Mesenteric fat pad (tissue), 1 donor: ENCODE measurements around the gene SYTL4. TPM values are rescaled to one million over a fixed set of nuclear protein-coding genes. Genes with fewer than 3 reads are reported as not detected.

Source experiments
- DNase-seq: peaks from one replicate; pipeline ENCODE4 v3.0.0-alpha.2; 2020; ENCODE audit warnings: low spot score
- total RNA-seq: library from RNA; stranded (reverse); fragmentation: NEBNext Ultra II Directional; extraction: Animal tissue kit (Norgen Biotek cat#: 25700); gene quantifications from one replicate; pipeline ENCODE4 v1.2.1, GENCODE V29; 2021
- donor health status: DM: yes; HTN: yes; CAD: no.

Gene SYTL4
- total RNA-seq, 1 donor from 2014 or later = 12.3 TPM

DNA sequence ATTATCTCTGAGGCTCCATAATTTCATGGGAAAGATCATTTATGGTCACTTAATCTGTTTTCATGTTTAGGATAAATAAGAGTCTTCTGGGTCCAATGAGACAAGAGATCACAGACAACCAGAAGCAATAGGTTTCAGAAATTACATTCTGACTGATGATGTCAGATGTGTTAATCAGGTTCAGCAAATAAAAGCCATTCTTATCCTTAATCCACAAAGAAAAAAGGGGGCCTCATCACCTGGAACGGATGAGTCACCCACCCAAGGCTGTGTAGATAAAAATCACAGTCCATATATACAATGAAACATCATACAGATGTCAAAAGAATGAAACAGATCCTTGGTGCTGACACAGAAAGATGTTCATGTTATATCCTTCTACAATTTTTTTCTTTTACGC, 36.6 kb downstream of the SYTL4 start:
- DNase-seq = no peak

DNA sequence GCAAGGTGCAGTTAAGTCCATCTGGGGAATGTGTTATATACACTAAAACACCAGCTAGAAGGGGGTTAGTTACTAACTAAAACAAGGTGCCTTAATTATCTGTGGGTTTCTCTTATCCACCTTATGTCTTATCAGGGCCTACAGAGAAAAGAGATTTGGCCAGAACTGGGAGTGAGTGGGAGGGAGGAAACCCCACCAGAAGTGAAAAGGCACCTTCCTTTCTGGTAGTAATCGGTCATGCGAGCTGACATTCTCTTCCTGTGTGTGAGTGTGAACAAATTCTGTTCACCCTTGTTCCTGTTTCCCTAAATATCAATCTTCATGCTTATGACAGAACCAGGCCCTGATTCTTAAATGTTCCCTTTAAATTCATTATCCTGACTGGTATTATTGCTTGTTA, 44.4 kb downstream of the SYTL4 start:
- no peak for DNase-seq

DNA sequence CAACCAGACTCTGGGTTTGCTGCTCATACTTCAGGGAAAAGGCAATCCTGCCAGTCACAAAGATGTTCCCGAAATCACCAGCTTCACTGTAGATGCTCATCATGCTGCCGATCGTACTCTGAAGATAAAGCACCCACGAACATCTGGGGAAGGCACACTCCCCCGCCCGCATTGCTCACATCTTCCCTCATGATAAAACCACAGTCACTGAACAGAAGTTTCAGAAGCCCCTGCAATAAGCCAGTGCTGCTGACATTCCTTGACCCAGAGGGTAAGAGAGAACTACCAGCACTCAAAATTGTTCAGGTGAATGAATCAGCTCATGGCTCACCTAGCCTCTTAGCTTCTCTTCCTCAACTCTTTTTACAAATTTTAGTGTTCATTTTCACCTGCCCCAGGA, 44.8 kb downstream of the SYTL4 start:
- no peak for DNase-seq

DNA sequence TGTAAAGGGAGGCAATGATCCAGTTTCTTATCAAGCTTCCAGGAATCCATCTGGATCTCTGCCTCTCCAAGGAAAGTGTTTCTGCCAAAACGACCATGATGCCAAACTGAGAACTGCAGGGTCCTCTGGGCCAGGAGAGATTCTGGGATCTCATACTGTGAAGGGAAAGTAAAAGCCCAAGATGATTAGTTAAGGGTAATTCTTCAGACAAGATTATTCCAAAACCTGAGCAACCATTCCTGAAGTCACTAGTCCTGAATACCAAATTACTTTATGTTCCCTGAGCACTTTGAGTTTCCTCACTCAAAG, 46.0 kb downstream of the SYTL4 start:
- DNase-seq = no peak

DNA sequence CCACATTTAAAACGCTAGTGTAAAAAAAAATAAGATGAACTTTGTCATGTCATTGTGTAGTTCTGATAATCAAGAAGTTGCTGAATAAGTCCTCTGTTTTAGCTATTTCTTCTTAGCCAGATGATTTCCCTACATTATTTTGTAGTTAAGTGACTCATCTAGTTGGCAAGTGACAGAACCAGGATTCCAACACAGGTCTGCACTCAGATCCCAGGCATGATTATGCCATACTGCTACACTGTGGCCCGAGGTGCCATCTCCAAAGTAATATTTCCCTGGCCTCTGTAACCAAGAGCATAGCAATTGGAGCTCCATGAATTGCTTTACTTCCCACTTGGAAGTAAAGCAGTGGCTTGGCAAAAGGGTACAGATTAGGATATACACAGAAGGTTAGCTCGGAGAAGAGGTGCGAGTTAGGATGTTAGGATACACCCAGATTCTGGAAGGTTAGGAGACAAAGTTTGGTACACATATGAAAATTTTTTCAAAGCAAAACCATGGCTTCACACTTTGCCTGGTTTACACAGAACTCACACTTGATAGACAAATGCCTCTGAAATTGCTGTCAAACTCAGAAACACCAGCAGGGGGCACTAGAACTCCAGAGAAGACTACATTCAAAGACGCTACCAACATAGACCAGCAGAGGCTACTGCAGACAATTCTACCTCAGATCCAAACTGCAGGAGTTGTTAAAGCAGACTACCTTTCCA, 46.5 kb downstream of the SYTL4 start:
- no peak for DNase-seq

DNA sequence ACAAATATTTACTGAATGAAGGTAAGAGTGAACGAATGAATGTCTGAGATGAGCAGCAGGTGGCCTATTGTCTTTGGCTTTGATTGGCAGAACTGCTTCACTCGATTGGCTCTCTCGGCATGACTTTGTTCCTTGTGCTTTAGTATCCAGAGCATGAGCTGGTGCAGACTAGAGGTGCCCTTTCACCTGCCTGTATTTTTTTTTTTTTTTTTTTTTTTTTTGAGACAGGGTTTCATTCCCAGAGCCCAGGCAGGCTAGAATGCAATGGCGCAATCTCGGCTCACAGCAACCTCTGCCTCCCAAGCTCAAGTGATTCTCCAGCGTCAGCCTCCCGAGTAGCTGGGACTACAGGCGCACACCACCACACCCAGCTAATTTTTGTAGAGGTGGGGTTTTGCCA, 49.0 kb downstream of the SYTL4 start:
- DNase-seq = no peak

- no peak for DNase-seq
Measured at GRCh38 chrX:100681599-100681998, 50.3 kb downstream of the SYTL4 start.

GRCh38 chrX:100680756-100681155, 51.2 kb downstream of the SYTL4 start:
- DNase-seq = no peak

DNA sequence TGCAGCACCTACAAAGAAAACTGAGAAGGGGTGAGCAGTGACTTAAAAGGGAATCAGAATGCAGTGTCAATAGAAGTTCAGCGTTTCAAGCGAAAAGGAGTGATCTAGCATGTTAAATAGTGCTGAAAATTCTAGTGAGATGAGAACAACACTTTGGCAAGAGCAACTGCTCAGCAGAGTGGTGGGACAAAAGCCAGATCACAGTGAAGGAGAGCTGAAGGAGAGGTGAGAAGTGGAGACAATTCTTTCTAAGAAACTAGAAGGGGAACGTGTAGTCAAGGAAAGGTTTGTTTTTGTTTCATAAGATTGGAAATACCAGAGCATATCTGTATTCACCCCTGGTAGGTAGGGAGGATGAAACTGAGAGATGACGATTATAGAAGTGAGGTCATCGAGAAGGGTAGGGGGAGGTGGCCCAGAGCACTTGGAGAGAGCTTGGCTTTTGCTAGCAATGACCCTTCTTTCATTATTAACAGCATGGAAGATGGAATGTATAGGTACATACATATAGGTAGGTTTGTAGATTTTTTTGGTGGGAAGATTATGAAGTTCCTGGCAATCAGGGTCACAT, 54.2 kb downstream of the SYTL4 start:
- no peak for DNase-seq

DNA sequence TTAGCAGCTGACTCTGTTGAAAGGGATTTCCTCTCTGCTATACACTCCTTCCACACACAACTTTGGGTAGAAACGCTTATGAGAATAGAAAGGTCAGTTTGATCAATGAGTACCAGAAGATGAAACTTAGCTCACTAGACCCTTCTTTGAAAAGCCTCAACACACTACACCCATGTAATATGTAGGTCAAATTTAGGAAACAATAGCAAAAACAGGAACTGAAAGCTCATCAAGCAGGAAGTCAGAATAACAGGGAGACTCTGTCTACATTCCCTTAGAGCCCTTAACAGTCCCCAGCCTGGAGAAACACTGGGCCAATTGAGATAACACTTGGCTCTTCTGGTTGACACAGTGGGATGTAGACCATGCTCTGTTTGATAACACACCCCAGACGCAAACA, 57.2 kb downstream of the SYTL4 start:
- DNase-seq = no peak

DNA sequence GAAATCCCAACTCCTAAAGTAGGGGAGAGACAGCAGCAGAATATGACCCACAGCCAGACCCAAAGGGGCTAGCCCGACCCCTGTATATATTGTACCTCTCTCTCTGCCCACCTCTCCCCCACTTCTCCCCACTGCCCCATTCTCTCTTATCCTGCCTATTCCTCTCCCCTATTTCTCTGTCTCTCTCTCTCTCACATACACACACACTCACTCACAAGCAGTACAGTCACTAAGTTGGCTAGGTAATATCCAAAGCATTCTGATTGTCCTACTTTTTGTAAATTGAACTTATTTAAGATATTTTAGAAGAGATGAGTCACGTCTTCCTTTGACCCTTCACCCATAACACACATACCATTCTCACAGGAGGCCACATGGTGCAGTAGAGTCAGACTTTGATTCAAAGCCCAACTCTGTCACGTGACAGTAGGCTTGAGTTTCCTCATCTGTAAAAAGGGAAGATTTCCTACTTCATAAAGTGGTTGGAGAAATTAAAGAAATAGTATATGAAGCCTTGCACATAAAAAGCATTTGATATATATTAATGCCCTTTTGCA, 58.4 kb downstream of the SYTL4 start:
- no peak for DNase-seq

DNA sequence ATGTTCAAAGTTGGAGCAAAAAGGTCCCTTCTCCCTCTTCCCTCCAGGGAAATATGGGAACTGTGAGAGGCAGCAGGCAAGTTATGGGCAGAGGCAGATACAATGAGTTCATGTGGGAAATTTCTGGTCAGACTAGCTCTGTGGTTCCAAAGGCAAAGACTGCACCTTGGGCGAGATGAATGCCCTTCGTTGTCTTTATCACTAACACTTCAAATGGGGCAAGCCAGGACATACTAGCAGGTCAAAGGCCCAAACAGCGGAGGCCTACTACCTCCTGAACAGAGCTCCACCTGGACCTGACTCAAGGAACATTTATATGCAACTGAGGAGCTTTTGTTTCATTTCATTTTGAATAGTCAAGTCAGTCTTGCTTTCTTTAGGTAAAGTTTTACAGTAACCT, 59.0 kb downstream of the SYTL4 start:
- DNase-seq = no peak

- DNase-seq = no peak
Measured at GRCh38 chrX:100663642-100664041, 68.3 kb downstream of the SYTL4 start.

DNA sequence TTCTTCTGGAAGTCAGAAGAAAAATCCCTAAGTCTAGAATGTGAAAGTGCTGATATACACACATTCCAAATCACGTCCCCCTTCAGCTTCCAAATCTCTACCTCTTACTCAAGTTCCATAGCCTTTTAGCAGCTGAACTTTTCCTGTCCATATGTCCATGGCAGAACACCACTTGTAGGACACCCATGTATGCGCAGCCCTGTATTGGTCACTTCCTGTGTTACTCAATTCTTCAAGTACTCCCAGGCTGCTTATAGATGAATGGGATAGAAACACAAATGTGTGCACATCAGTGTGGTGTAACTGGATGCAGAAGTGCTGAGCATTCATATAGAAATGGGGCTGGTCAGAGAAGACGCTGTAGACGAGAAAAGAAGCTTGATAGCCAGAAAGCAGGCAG, 69.1 kb downstream of the SYTL4 start:
- DNase-seq = no peak

DNA sequence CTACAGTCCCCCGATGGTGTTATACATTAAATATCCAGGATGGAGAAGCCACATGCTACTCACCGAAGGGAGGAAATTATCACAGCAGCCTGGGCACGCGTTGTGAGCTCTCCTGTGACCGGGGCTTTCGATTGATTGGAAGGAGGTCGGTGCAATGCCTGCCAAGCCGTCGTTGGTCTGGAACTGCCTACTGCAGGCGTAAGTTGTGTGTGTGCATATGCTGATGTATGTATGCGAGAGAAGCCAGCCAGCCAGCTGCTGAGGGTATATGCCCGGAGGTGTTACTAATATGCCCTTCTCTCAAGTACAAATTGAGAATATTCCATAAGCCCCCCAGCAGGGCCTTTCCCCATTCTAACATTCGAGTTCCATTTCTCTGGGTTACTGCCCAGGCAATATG, 69.8 kb downstream of the SYTL4 start:
- no peak for DNase-seq

DNA sequence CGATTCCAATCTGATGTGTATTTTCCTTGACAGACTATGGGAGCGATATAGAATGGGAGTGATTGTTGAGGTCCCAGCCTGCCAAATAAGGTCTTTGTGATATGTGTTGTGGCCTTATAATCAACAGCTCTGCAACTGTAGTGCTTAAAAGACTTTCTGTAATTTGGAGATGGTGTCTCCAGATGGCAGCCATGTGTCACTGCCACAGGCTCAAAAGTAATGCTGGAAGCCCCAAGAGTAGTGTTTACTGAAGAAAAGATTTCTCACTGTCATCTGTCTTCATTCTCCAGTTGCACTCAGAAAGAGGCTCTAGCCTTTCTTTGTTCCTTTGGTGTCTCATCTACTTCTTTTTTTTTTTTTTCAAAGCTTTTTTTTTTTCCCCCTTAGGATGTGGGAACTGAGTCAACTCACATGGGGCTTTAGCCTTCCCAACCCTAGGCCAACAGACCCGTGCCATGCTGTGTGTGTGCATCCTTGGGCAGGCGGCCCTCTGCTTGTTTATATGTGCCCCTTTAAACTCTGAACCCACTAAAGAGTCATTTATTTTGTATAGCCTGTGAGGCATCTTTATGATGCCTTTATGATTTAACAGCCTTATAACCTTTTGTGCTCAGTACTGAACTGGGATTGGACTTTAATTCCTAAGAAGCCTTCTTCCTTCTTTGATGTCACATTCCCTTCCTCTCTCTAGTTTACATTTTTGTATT, 72.3 kb downstream of the SYTL4 start:
- DNase-seq = no peak

DNA sequence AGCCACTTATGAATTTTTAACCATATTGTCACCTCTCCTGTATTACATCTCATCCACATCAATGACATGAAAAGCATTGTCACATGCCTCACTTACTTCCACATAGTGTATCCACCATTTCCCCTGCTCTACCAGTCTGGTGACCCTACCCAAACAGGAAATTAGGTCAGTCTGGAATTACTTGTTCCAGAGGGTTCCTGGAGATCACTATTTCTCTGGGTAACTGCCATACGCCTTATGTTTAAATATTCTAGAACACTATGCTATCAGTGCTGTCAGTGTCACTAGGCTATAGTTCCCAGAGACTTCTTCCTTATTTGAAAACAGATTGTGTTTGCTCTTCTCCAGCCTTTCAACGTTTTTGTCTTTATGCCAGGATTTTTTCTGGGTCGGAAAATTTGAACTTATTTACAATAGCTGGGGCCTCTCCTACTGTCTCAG, 73.0 kb downstream of the SYTL4 start:
- no peak for DNase-seq

DNA sequence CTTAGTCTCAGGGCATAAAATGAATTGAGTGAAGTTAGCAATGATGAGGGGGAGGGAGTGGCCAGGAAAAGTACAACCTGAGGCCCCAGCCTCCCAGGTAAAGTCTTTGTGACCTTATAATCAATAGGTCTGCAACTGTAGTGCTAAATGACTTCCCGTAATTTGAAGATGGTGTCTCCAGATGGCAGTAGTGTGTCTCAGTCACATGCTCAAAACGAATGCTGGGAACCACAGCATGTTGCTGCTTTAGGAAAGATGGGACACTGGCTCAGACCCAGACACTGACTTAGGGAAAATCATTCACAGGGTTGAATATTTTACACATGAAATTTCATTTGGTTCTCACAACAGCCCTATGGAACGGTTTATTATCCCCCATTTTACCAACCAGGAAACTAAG, 77.7 kb downstream of the SYTL4 start:
- no peak for DNase-seq

GRCh38 chrX:100652266-100652665, 79.7 kb downstream of the SYTL4 start:
- DNase-seq = no peak

- DNase-seq = no peak
Measured at GRCh38 chrX:100650841-100651240, 81.1 kb downstream of the SYTL4 start.

DNA sequence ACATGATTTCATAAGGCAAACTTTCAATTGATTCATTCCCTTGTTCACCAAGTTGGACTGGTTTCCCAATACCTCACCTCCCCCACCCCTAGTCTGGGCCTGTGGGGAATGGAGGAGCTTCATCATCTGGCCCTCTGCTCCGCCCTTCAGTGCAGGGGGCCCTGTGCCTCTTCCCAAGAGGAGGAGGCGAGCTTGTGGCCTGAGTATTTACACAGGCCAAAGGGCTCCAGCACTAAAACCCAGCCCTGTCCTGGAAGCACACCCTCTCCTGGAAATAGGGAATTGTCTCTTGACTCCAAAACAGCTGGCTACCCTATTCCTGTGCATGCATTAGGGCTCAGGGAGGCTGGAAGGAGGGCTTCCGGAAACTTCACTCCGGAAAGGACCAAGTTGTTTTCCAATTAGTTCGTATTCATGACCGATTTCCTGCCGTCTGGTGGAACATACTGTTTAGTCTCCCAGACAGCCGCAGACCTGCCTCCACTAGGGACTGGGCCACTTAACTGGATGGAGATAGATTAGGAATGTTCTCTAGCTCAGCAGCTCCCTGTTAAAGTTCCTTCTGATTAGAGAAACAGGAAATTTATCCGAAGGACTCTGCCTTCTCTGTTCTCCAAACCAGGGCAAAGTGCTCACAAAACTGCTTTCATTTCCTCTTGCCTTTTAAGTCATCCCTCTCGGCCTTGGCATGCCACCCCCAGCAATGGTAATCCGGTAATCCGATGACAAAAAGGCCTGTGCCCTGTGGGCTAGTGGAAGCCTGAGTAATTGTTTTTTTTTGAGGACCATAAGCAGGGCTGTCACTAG, 82.2 kb downstream of the SYTL4 start:
- DNase-seq = no peak
